ENCODE data around the gene TTF2.

The TTF2 gene

GRCh38 chr1:117059678-117060440 is at the start of gene TTF2:
TTF2 (plus strand) TSS chr1:117060326; CDS start chr1:117060347, 21 bp downstream.
- DNase-seq (ENCODE audit: low spot score), result peak; percentile 98

- no peak for DNase-seq (ENCODE audit: low spot score)
Measured at GRCh38 chr1:117011334-117011733, 48.8 kb upstream of the TTF2 start.

DNA sequence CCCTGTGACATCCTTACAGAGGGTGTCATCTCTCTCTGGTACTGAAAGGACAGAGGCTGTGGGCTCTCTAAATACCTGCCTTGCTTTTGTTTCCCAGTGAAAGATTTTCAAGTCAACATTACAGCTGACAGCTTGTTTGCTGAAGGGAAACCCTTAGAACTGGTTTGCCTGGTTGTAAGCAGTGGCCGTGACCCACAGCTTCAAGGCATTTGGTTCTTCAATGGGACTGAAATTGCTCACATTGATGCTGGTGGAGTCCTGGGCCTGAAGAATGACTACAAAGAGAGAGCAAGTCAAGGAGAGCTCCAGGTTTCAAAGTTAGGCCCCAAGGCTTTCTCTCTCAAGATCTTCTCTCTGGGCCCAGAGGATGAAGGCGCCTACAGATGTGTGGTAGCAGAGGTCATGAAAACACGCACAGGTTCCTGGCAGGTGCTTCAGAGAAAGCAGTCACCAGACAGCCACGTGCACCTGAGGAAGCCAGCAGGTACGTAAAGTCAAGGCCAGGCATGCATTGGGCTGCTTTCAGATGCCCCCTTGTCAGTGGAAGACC is 46.7 kb upstream of the TTF2 start:
- DNase-seq (ENCODE audit: low spot score), result no peak

DNA sequence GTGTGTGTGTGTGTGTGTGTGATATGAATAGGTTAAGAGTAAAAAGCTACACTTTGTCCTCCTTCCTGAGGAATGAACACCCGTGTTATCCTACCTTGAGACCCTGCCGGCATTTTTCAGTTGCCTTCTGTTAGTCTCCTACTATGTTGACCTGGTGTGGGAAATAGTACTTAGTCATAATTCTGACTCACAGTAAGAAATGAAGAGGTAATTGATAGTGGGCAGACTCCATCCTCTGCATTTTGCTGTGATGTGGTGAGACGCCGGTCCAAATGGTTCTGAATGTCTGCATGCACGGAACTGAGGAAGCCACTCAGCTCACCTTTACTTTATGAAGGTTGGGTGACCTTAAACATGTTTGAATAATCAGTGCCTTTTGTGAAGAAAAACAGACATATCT is 45.9 kb upstream of the TTF2 start:
- no peak for DNase-seq (ENCODE audit: low spot score)

GRCh38 chr1:117015724-117016123 is 44.4 kb upstream of the TTF2 start:
- DNase-seq (ENCODE audit: low spot score), result no peak

- no peak for DNase-seq (ENCODE audit: low spot score)
Measured at GRCh38 chr1:117017062-117017461, 43.1 kb upstream of the TTF2 start.

- DNase-seq (ENCODE audit: low spot score), result no peak
Measured at GRCh38 chr1:117017648-117018047, 42.5 kb upstream of the TTF2 start.

DNA sequence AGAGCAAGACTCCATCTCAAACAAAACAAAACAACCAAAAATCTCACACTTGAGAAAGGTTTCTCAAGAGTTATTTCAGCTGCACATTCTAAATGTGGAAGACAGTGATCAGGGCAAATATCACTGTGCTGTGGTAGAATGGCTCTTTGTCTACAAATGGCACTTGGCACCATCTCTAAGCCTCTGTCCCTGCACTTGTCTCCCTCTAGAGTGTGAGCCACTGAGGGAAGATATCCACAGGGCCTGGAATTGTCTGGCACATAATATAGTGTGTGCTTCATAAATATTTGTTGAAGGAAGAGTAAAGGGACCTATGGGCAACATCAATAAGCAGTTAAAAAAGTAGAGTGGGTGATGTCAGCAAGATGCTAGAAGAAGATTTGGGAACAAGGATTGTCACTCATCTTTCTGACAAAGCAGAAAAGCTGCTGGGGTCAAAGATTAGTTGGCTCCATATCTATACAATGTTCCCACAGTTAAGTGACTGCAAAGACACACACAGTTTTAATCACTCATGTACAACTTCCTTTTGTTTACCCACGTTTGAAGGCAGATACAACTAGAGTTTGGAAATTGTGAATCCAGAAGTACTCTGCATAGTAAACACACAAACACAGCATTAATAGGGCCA is 39.5 kb upstream of the TTF2 start:
- DNase-seq (ENCODE audit: low spot score), result peak; percentile 70

- DNase-seq (ENCODE audit: low spot score), result no peak
Measured at GRCh38 chr1:117022114-117022513, 38.0 kb upstream of the TTF2 start.

- DNase-seq (ENCODE audit: low spot score), result no peak
Measured at GRCh38 chr1:117025568-117025967, 34.6 kb upstream of the TTF2 start.

DNA sequence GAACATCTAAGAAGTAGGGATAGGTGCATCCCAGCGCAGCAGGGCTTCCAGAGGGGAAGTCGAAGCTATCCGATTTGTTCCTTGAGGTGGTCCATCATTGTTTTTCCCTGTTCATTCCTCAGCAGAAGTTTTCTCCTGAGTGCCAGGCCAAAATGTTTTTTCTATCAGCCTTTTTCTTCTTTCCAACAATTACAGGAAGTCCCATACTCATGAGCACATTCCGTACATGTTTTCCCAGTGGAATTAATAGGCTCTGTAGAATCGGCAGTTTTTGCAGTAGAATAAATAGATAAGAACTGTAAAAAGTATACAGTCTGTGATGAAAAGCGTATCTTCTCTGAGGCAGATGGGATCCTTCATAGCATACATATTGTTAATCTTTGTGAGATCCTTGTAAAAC is 33.8 kb upstream of the TTF2 start:
- no peak for DNase-seq (ENCODE audit: low spot score)

GRCh38 chr1:117029685-117030084 is 30.4 kb upstream of the TTF2 start:
- no peak for DNase-seq (ENCODE audit: low spot score)

DNA sequence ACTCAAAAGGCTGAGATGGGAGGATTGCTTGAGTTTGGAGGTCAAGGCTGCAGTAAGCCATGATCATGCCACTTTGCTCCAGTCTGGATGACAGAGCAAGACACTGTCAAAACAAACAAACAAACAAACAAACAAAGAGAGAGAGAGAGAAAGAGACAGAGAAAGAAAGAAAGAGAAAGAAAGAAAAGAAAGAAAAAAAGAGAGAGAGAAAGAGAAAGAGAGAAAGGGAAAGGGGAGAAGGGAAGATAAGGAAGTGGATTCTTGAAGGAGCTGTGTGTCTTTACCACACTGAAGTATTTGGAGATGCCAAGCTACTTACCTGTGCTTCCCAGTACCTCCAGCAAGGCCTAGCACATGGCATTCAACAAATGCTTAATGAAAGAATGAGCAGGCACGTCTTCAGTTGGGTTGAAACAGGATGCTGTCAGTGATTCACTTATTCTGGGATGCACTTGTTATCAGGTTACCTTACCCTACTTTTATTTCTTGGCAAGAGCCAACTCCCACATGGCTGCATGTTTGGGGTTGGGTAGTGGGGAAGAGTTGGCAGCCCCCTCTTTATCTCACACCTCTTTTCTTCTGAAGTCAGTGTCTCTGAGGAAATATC is 29.8 kb upstream of the TTF2 start:
- DNase-seq (ENCODE audit: low spot score), result no peak

DNA sequence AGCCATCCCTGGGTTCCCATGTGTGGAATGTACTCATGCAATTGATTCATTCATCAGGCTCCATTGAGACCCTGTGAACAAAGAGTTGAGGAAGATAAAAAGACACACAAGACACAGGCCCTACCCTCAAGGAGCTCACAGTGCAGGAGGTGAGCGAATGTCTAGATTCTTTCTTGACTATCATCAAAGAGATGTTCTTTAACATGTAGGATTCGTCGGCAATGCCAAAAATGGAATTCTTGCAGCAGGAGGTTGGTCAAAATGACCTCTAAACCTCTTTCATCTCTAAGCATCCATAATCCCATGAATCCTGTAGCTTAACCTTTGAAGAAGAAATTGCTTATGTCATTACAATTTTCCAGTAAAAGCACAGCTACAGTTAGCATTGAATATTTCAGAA is 27.9 kb upstream of the TTF2 start:
- DNase-seq (ENCODE audit: low spot score), result no peak

DNA sequence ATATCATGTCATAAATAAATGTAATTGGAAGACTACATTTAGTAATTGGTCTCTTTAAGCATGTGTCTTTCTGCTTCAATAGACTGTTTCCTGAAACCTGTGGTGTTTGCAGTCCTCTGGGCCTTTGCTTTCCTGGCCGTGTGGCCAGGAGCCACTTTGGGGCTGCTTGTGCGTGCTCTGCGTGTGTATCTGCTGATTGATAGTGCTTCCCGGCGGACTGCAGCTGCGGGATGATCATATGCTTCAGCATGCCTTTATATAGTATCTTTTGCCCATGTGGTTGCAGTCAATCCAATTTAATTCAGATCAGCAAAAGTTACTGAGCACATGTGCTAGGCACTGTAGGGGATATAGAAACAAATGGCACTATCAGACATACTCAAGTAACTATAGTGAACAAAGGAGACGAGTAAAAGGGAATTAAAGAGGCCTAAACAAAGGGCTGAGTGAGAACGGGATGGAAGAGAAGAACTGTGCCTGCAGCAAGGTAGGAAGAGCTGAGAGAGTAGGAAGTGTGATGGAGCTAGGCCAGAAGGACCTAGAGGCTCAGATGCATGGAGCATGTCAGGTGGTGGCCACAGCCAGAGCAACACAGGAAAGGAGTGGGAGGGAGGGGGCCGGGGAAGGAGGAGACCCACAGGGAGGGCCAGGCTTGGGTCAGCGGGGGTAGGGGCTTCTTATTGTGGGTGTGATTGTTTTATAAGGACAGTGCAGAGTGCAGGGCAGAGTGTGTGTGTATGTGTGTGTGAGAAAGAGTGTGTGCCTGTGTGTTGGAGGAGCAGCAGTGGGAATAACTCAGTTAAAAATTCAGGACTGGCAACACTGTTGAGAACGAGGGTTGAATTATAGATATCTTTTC is 27.2 kb upstream of the TTF2 start:
- DNase-seq (ENCODE audit: low spot score), result no peak

- no peak for DNase-seq (ENCODE audit: low spot score)
Measured at GRCh38 chr1:117033772-117034171, 26.4 kb upstream of the TTF2 start.

- no peak for DNase-seq (ENCODE audit: low spot score)
Measured at GRCh38 chr1:117034791-117035290, 25.3 kb upstream of the TTF2 start.

DNA sequence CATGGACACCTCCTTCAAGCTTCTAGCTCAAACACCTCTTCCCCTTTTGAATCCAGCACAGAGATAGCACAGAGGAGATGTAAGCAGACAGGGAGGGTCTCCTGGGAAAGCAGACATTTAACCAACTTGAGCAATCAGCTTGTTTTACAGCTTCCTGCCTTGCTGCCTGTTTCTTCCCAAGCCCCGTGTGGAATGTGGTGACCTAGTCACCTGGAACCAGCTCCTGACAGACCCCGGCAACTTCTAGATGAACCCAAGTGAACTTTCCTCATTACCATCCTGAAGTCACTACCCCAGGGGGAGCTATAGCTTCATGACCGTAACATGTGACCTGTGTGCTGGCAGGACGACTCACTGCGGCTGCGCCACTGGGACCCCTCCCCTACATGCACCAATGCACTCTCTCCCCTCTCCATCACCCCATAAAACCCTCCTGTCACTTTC is 24.1 kb upstream of the TTF2 start:
- no peak for DNase-seq (ENCODE audit: low spot score)

GRCh38 chr1:117037802-117038201 is 22.3 kb upstream of the TTF2 start:
- DNase-seq (ENCODE audit: low spot score), result no peak

- no peak for DNase-seq (ENCODE audit: low spot score)
Measured at GRCh38 chr1:117038236-117038635, 21.9 kb upstream of the TTF2 start.

DNA sequence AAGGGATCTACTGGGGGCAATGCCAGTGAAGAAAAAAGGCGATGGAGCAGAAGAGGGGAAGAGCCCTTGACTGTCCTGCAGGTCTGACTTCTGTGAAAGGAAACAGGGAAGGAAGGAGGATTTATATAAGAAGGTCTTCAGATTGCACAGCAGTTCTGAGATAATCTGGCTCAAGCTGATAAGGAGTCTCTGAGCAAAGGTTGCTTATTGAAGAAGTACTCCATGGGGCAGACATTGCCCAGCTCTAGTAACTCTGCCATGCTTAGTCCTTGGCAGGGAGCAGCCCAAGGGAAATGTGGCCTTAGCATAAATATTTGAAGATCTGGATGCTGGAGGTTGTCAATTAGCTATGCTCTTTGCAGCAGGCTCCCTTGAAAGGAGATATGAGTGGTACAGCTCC is 15.9 kb upstream of the TTF2 start:
- DNase-seq (ENCODE audit: low spot score), result no peak

- no peak for DNase-seq (ENCODE audit: low spot score)
Measured at GRCh38 chr1:117045644-117046043, 14.5 kb upstream of the TTF2 start.

Measured in globus pallidus (tissue), 1 donor.